Gastroesophageal sphincter (tissue), 4 donors: ENCODE measurements around the gene EEF1AKMT4. TPM values are rescaled to one million over a fixed set of nuclear protein-coding genes. Genes with fewer than 3 reads are reported as not detected.

Experiments
- ATAC-seq: fragments of 150-250 bp; one replicate; pipeline ENCODE4 v1.9.1; 2016; ENCODE audit warnings: mild to moderate bottlenecking, moderate library complexity
- H3K27ac ChIP-seq, 4 donors: fragments of 200-600 bp; sonication (generic) in 3 of 4; 1 replicate in 3 of 4; 2 replicates in 1 of 4; pipeline ENCODE4 v1.5.1; 2016 to 2019
- H3K27me3 ChIP-seq: fragments of 200-600 bp; sonication (generic); one replicate; pipeline ENCODE4 v1.5.1; 2019
- H3K36me3 ChIP-seq, 2 donors: fragments of 200-600 bp; sonication (generic); one replicate each; pipeline ENCODE4 v1.5.1; 2019; ENCODE audit warnings: control low read depth in 1 of 2
- H3K4me1 ChIP-seq, 3 donors: fragments of 200-600 bp; sonication (generic); 1 replicate in 2 of 3; 2 replicates in 1 of 3; pipeline ENCODE4 v1.5.1; 2016 to 2019; ENCODE audit warnings: control low read depth in 2 of 3
- H3K4me3 ChIP-seq, 2 donors: fragments of 200-600 bp; sonication (generic); one replicate each; pipeline ENCODE4 v1.5.1; 2019; ENCODE audit warnings: mild to moderate bottlenecking in 1 of 2, moderate library complexity in 1 of 2
- H3K9me3 ChIP-seq, 3 donors: fragments of 200-600 bp; sonication (generic); one replicate each; pipeline ENCODE4 v1.5.1; 2017 to 2019; ENCODE audit warnings: control low read depth in 2 of 3
- CTCF ChIP-seq, 4 experiments: fragments of 200-600 bp in 2 of 4; fragments of 450-650 bp in 2 of 4; sonication (generic) in 1 of 4; IDR thresholded peaks; one replicate each; pipeline ENCODE4 v1.5.1; 2017 to 2019; ENCODE audit warnings: antibody characterized with exemption in 4 of 4, mild to moderate bottlenecking in 2 of 4, moderate library complexity in 2 of 4
- EP300 ChIP-seq: sonication (generic); formaldehyde crosslinking; IDR thresholded peaks from one replicate; pipeline ENCODE4 v1.6.1; 2017; ENCODE audit warnings: antibody characterized with exemption, mild to moderate bottlenecking
- POLR2A ChIP-seq, 2 donors: fragments of 450-650 bp; IDR thresholded peaks; one replicate each; pipeline ENCODE4 v1.6.1; 2017; ENCODE audit warnings: antibody characterized with exemption in 2 of 2, mild to moderate bottlenecking in 2 of 2, moderate library complexity in 1 of 2
- POLR2AphosphoS5 ChIP-seq: sonication (generic); formaldehyde crosslinking; IDR thresholded peaks from one replicate; pipeline ENCODE4 v1.6.1; 2017; ENCODE audit warnings: antibody characterized with exemption
- WGBS, 2 donors: methylation state at CpG; one replicate each; pipeline ENCODE4 v1.1.5; 2018; ENCODE audit warnings: low coverage in 1 of 2; 5-methylcytosine and 5-hydroxymethylcytosine counted together
- total RNA-seq, 4 donors: library from RNA; depleted of rRNA; stranded (reverse); fragments of >200 nt; gene quantifications; one replicate each; pipeline ENCODE4 v1.1.0, GENCODE V29; 2016

Gene EEF1AKMT4
- total RNA-seq, 4 donors from 2014 or later, result 1.4 to 3.8 (median 2.2) TPM

GRCh38 chr3:184231671-184232070, 17.8 kb upstream of the EEF1AKMT4 start:
- H3K27me3 ChIP-seq, result peaks cover 97% of the 10 kb centered on the region
- no peak for ATAC-seq
- TF ChIP-seq EP300, result no peak
- no peak for TF ChIP-seq POLR2AphosphoS5
- no peak for TF ChIP-seq POLR2A (IDR thresholded peaks at IDR 0.05)
- TF ChIP-seq CTCF (IDR thresholded peaks at IDR 0.05), result no peak
- peaks cover 0 to 29% (median 23%) of the 10 kb centered on the region in 3 donors for H3K4me1 ChIP-seq
- no peak overlapping the region for H3K27ac ChIP-seq
- 58 to 100% methylated on average over 1 to 3 of the region's 3 CpGs for WGBS, 2 donors
- no peaks in the 10 kb centered on the region for H3K36me3 ChIP-seq
- H3K9me3 ChIP-seq, result no peaks in the 10 kb centered on the region
- H3K4me3 ChIP-seq, result no peak overlapping the region

GRCh38 chr3:184233127-184233843, 16.2 kb upstream of the EEF1AKMT4 start:
- no peaks in the 10 kb centered on the region for H3K36me3 ChIP-seq
- H3K4me3 ChIP-seq, result no peak overlapping the region
- H3K9me3 ChIP-seq, result no peaks in the 10 kb centered on the region
- no peak for ATAC-seq
- H3K4me1 ChIP-seq, result peaks cover 0 to 28% (median 23%) of the 10 kb centered on the region in 3 donors
- TF ChIP-seq CTCF (IDR thresholded peaks at IDR 0.05) (no peak), POLR2AphosphoS5 (no peak), EP300 (no peak), POLR2A (IDR thresholded peaks at IDR 0.05) (no peak)
- H3K27ac ChIP-seq, result no peak overlapping the region
- peaks cover 95% of the 10 kb centered on the region for H3K27me3 ChIP-seq
- WGBS, 2 donors, result no CpG with 5 or more reads among the region's 23 CpGs

GRCh38 chr3:184234224-184234623, 15.2 kb upstream of the EEF1AKMT4 start:
- no peak for ATAC-seq
- peaks cover 0 to 19% (median 17%) of the 10 kb centered on the region in 3 donors for H3K4me1 ChIP-seq
- H3K27me3 ChIP-seq, result peaks cover 95% of the 10 kb centered on the region
- WGBS, 2 donors, result no CpG with 5 or more reads among the region's 4 CpGs
- H3K4me3 ChIP-seq, result no peak overlapping the region
- no peaks in the 10 kb centered on the region for H3K9me3 ChIP-seq
- H3K27ac ChIP-seq, result no peak overlapping the region
- TF ChIP-seq POLR2A (IDR thresholded peaks at IDR 0.05), result no peak
- TF ChIP-seq EP300, result no peak
- no peak for TF ChIP-seq POLR2AphosphoS5
- no peak for TF ChIP-seq CTCF (IDR thresholded peaks at IDR 0.05)
- no peaks in the 10 kb centered on the region for H3K36me3 ChIP-seq

DNA sequence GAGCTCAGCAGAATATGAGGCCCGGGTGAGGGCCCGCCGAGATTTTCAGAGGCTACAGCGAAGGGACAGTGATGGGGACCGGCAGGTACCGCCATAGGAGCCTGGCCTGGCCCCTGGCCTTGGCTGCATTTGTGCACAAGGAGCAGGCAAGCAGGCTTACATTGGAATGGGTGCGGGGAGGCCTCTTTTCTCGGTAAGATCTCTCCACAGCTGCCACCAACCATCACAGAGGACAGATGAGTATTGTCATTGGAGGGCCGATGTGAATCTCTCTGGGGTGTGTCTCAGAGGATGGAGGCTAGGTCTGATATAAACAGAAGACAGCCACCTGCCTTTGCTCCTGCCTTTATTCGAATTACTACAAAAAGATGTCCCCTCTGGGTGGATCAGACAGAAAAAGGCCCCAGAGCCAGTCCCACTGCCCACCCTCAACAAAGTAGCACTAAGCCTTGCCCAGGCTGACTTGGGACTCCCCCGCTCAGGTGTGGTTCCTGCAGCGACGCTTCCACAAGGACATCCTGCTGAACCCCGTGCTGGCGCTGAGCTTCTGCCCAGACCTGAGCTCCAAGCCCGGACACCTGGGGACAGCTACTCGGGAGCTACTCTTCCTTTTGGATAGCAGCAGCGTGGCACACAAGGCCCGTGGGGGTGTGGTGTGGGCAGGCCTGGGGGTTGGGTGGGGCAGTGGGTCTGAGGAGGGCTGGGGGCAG, 14.6 kb upstream of the EEF1AKMT4 start:
- no peak for TF ChIP-seq POLR2AphosphoS5
- no peak for TF ChIP-seq POLR2A (IDR thresholded peaks at IDR 0.05)
- no peak for TF ChIP-seq CTCF (IDR thresholded peaks at IDR 0.05)
- TF ChIP-seq EP300, result no peak
- Histone ChIP-seq H3K27ac (no peak overlapping the region), H3K9me3 (no peaks in the 10 kb centered on the region), H3K4me3 (no peak overlapping the region), H3K36me3 (no peaks in the 10 kb centered on the region), H3K27me3 (peaks cover 95% of the 10 kb centered on the region), H3K4me1 (peaks cover 0 to 13% (median 12%) of the 10 kb centered on the region in 3 donors)
- 80 to 90% methylated on average over 1 to 2 of the region's 19 CpGs for WGBS, 2 donors
- no peak for ATAC-seq
